OCI-LY3 (cell line): ENCODE data around the gene KIF1A.

ENCODE experiments used
- H2AFZ ChIP-seq: fragments of 200-600, 300-600 bp; shearing (Covaris generic); 2 replicates; pipeline ENCODE4 v1.6.0; 2014; ENCODE audit warnings: antibody characterized with exemption, low read depth, low read length
- H3K27ac ChIP-seq: fragments of 200-600, 300-600 bp; sonication (generic); 2 replicates; pipeline ENCODE4 v1.5.1; 2014; ENCODE audit warnings: mild to moderate bottlenecking, low read length, moderate library complexity, mixed read lengths
- H3K27me3 ChIP-seq: fragments of 200-600, 300-600 bp; sonication (generic); 2 replicates; pipeline ENCODE4 v1.6.1; 2014; ENCODE audit warnings: low read depth, low read length, mixed read lengths
- H3K36me3 ChIP-seq: fragments of 200-600, 300-600 bp; sonication (generic); replicated peaks from 2 replicates; pipeline ENCODE3; 2014; ENCODE audit warnings: low read depth, low read length, mixed read lengths
- H3K4me1 ChIP-seq: fragments of 300-600, 200-600 bp; sonication (generic); 2 replicates; pipeline ENCODE4 v1.6.1; 2014; ENCODE audit warnings: low read length, mixed read lengths
- H3K4me2 ChIP-seq: fragments of 200-600, 300-600 bp; sonication (generic); 2 replicates; pipeline ENCODE4 v1.6.1; 2014; ENCODE audit warnings: low read length, mixed read lengths
- H3K4me3 ChIP-seq: fragments of 300-600, 200-600 bp; sonication (generic); 2 replicates; pipeline ENCODE4 v1.5.1; 2014; ENCODE audit warnings: antibody characterized with exemption, mild to moderate bottlenecking, low read length, moderate library complexity
- H3K79me2 ChIP-seq: fragments of 300-600, 200-600 bp; shearing (Covaris generic); 2 replicates; pipeline ENCODE4 v1.6.1; 2014; ENCODE audit warnings: mild to moderate bottlenecking, low read length, mixed read lengths
- H3K9ac ChIP-seq: fragments of 300-600, 200-600 bp; shearing (Covaris generic); 2 replicates; pipeline ENCODE4 v1.6.0; 2014; ENCODE audit warnings: mild to moderate bottlenecking, low read length, moderate library complexity
- H3K9me3 ChIP-seq: fragments of 200-600, 300-600 bp; shearing (Covaris generic); 2 replicates; pipeline ENCODE4 v1.6.1; 2014; ENCODE audit warnings: low read length, mixed read lengths; ENCODE audit not compliant: insufficient read depth
- H4K20me1 ChIP-seq: fragments of 200-600, 300-600 bp; sonication (generic); 2 replicates; pipeline ENCODE4 v1.6.1; 2016; ENCODE audit warnings: low read length, mixed read lengths; ENCODE audit not compliant: insufficient read depth
- EZH2phosphoT487 ChIP-seq: fragments of 200-600 bp; shearing (Covaris generic); IDR thresholded peaks from 2 replicates; pipeline ENCODE4 v1.6.1; 2018; ENCODE audit warnings: antibody characterized with exemption, mixed run types, low read depth
- TF ChIP-seq, protein P1 (sequence below): fragments of 200-600, 300-600 bp; sonication (generic); IDR thresholded peaks from 2 replicates; pipeline ENCODE4 v1.5.1; 2014; ENCODE audit warnings: antibody characterized with exemption, low read length, low read depth

Gene KIF1A

DNA sequence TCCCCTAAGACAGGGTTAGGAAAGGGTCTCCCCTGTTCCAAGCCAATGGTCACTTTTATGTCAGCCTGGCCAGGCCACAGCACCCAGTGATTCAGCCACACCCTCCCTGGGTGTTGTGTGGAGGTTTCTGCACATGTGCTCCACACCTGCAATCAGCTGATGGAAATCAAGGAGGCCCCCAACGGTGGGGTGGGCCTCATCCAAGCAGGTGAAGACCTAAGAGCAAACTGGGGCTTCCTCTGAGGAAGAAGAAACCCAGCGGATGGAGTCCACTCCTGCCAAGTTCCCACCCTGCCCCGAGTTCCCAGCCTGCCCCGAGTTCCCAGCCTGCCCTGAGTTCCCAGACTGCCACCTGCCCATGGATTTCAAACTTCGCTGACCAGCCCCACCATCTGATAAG, 55.4 kb downstream of the KIF1A start:
- H3K27me3 ChIP-seq, result no peaks in the 10 kb centered on the region
- no peaks in the 10 kb centered on the region for H3K36me3 ChIP-seq
- H3K27ac ChIP-seq, result no peak overlapping the region
- no peak overlapping the region for H3K4me2 ChIP-seq
- H3K4me1 ChIP-seq, result no peaks in the 10 kb centered on the region
- H3K9me3 ChIP-seq, result no peaks in the 10 kb centered on the region
- H4K20me1 ChIP-seq, result no peaks in the 10 kb centered on the region
- no peak overlapping the region for H2AFZ ChIP-seq
- TF ChIP-seq, protein P1, sequence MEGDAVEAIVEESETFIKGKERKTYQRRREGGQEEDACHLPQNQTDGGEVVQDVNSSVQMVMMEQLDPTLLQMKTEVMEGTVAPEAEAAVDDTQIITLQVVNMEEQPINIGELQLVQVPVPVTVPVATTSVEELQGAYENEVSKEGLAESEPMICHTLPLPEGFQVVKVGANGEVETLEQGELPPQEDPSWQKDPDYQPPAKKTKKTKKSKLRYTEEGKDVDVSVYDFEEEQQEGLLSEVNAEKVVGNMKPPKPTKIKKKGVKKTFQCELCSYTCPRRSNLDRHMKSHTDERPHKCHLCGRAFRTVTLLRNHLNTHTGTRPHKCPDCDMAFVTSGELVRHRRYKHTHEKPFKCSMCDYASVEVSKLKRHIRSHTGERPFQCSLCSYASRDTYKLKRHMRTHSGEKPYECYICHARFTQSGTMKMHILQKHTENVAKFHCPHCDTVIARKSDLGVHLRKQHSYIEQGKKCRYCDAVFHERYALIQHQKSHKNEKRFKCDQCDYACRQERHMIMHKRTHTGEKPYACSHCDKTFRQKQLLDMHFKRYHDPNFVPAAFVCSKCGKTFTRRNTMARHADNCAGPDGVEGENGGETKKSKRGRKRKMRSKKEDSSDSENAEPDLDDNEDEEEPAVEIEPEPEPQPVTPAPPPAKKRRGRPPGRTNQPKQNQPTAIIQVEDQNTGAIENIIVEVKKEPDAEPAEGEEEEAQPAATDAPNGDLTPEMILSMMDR, result no peak
- TF ChIP-seq EZH2phosphoT487, result no peak
- H3K79me2 ChIP-seq, result no peaks in the 10 kb centered on the region
- no peak overlapping the region for H3K9ac ChIP-seq
- H3K4me3 ChIP-seq, result no peak overlapping the region

DNA sequence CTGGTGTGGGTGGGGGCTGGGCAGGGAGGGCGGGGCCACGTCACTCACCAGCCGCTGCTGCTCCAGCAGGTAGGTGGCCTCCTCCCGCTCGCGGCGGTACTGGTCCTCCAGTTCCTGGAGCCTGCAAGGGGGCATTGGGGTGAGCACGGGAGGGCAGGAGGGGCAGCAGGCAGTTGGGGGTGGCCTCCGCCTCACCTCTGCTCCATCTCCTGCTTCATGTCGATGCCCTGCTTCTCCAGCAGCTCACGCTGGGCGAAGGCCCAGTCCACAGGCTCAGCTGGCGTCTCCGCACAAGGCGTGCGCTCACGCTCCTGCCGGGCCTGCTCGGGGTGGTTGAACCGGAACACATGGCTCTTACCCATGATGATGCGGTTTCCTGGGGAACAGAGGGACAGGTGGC, 57.0 kb downstream of the KIF1A start:
- Histone ChIP-seq H3K27ac (no peak overlapping the region), H3K27me3 (no peaks in the 10 kb centered on the region), H3K36me3 (no peaks in the 10 kb centered on the region), H3K79me2 (no peaks in the 10 kb centered on the region), H2AFZ (no peak overlapping the region), H3K4me3 (no peak overlapping the region), H3K4me1 (no peaks in the 10 kb centered on the region), H3K9ac (no peak overlapping the region), H4K20me1 (no peaks in the 10 kb centered on the region), H3K9me3 (no peaks in the 10 kb centered on the region), H3K4me2 (no peak overlapping the region)
- TF ChIP-seq, protein P1, result no peak
- TF ChIP-seq EZH2phosphoT487, result no peak

DNA sequence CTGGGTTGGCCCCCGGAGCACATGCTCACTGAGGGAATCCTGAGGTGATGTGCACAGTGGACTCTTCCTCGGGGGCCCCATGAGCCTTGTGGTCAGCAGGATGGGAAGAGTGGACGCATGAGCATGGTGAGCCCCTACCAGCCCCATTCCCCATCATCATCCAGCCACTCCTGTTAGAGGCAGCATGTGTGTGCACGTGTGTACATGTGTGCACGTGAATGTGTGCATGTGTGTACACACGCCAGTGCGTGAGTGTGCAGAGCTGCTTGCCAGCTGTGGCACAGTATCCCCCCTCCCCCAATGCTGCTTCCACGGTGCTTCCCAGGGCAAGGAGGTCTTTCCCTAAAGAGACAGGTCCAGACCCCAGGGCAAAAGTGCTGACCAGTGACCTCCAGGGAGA, 57.8 kb downstream of the KIF1A start:
- Histone ChIP-seq H2AFZ (no peak overlapping the region), H3K9me3 (no peaks in the 10 kb centered on the region), H3K27me3 (no peaks in the 10 kb centered on the region), H3K4me1 (no peaks in the 10 kb centered on the region), H3K4me3 (no peak overlapping the region), H4K20me1 (no peaks in the 10 kb centered on the region), H3K4me2 (no peak overlapping the region), H3K79me2 (no peaks in the 10 kb centered on the region), H3K36me3 (no peaks in the 10 kb centered on the region), H3K27ac (no peak overlapping the region), H3K9ac (no peak overlapping the region)
- TF ChIP-seq, protein P1, result no peak

DNA sequence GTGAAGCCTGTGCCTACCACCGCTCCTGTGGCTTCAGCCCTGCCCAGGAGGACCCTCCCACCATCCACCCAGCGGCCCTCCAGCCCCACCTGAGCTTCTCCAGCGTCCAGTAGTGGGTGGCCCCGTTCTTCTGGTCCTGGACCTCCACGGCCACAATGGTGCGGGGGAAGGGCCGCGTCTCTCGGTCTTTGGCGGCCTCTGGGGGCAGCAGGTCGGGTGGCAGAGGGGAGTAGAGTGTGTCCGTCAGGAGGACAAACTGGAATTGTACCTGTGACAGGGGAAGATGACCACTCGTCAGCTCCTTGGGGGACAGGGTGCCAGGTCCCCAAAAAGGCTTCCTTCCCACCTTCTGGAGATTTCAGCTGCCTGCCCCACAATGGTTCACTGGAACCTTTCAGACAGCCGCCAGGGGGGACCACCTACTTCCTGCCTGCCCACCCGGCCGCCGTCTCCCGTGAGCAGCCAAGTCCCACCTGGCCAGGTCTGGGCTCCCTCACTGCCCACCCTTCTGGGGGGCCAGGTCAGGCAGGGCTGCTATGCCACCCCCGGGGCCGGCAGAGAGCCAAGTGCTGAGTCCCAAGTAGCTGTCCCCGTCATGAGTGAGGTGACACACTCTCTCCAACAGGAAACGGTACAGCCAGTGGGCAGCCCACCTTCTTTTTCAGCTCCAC, 59.3 kb downstream of the KIF1A start:
- Histone ChIP-seq H4K20me1 (no peaks in the 10 kb centered on the region), H3K27me3 (no peaks in the 10 kb centered on the region), H3K9me3 (no peaks in the 10 kb centered on the region), H3K9ac (no peak overlapping the region), H3K36me3 (no peaks in the 10 kb centered on the region), H3K4me3 (no peak overlapping the region), H3K4me2 (no peak overlapping the region), H3K79me2 (no peaks in the 10 kb centered on the region), H3K27ac (no peak overlapping the region), H3K4me1 (no peaks in the 10 kb centered on the region), H2AFZ (no peak overlapping the region)
- TF ChIP-seq EZH2phosphoT487, result no peak
- TF ChIP-seq, protein P1, result no peak
